ENCODE measurements around the gene DDA1.

DDA1 gene

DNA sequence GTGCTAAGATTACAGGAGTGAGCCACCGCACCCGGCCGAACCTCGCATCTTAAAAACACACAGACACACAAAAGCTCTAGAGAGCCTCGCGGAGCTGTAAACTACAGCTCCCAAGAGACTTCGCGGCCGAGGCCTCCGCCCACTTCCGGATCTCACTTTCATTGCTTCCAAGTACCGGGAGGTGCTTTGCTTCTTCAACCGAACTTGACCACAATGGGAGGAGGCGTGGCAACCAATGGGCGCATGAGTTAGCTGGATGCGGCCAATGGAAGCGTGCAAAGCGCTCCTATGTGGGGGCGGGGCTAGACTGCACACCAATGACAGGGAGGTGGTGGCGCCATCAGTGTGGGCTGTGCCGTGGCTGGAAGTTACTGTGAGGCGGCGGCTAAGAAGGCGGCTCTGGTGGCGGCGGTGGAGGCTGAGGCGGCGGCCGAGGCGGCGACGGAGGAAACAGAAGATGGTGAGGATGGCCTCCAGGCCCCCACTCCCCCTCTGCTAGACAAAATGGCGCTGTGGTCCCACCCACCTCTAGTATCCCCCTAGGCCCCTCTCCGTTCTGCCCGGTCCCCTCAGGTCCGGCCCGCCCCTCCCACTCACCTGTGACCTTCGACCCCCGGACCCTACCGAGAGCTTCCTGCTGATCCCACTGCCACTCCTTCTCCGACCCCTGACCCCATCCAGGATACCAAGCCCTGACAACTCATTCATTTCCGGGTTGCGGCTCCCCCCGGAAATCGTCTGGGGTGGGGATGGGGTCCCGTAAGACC is at the start of gene DDA1 (continued):
- TF ChIP-seq, protein P1, sequence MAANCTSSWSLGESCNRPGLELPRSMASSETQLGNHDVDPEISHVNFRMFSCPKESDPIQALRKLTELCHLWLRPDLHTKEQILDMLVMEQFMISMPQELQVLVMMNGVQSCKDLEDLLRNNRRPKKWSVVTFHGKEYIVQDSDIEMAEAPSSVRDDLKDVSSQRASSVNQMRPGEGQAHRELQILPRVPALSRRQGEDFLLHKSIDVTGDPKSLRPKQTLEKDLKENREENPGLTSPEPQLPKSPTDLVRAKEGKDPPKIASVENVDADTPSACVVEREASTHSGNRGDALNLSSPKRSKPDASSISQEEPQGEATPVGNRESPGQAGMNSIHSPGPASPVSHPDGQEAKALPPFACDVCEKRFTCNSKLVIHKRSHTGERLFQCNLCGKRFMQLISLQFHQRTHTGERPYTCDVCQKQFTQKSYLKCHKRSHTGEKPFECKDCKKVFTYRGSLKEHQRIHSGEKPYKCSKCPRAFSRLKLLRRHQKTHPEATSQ (tag by site-specific recombination; IDR thresholded peaks at IDR 0.05): 0 out of 2 replicates have a peak, but pooled peaks have one; percentile 44
- no peak for TF ChIP-seq ZNF138 (tag by site-specific recombination; IDR thresholded peaks at IDR 0.05; ENCODE audit: borderline replicate concordance)
- peak; percentile 34; the same call in 1 of the 2 replicates for TF ChIP-seq ZBTB21 (tag by site-specific recombination; IDR thresholded peaks at IDR 0.05)
- TF ChIP-seq, protein P2, sequence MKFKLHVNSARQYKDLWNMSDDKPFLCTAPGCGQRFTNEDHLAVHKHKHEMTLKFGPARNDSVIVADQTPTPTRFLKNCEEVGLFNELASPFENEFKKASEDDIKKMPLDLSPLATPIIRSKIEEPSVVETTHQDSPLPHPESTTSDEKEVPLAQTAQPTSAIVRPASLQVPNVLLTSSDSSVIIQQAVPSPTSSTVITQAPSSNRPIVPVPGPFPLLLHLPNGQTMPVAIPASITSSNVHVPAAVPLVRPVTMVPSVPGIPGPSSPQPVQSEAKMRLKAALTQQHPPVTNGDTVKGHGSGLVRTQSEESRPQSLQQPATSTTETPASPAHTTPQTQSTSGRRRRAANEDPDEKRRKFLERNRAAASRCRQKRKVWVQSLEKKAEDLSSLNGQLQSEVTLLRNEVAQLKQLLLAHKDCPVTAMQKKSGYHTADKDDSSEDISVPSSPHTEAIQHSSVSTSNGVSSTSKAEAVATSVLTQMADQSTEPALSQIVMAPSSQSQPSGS (tag by site-specific recombination; IDR thresholded peaks at IDR 0.05; ENCODE audit: low read depth): no peak
- TF ChIP-seq, protein P3, sequence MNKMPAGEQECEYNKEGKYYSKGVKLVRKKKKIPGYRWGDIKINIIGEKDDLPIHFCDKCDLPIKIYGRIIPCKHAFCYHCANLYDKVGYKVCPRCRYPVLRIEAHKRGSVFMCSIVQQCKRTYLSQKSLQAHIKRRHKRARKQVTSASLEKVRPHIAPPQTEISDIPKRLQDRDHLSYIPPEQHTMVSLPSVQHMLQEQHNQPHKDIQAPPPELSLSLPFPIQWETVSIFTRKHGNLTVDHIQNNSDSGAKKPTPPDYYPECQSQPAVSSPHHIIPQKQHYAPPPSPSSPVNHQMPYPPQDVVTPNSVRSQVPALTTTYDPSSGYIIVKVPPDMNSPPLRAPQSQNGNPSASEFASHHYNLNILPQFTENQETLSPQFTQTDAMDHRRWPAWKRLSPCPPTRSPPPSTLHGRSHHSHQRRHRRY (tag by site-specific recombination; IDR thresholded peaks at IDR 0.05): no peak
- TF ChIP-seq, protein P4, sequence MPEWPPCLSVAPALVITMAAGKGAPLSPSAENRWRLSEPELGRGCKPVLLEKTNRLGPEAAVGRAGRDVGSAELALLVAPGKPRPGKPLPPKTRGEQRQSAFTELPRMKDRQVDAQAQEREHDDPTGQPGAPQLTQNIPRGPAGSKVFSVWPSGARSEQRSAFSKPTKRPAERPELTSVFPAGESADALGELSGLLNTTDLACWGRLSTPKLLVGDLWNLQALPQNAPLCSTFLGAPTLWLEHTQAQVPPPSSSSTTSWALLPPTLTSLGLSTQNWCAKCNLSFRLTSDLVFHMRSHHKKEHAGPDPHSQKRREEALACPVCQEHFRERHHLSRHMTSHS (tag by site-specific recombination; IDR thresholded peaks at IDR 0.05): no peak
- TF ChIP-seq BCL11B (tag by site-specific recombination; IDR thresholded peaks at IDR 0.05; ENCODE audit: low read depth): peak; percentile 92
- TF ChIP-seq KLF10 (tag by site-specific recombination; IDR thresholded peaks at IDR 0.05): peak; percentile 93
- TF ChIP-seq, protein P5, sequence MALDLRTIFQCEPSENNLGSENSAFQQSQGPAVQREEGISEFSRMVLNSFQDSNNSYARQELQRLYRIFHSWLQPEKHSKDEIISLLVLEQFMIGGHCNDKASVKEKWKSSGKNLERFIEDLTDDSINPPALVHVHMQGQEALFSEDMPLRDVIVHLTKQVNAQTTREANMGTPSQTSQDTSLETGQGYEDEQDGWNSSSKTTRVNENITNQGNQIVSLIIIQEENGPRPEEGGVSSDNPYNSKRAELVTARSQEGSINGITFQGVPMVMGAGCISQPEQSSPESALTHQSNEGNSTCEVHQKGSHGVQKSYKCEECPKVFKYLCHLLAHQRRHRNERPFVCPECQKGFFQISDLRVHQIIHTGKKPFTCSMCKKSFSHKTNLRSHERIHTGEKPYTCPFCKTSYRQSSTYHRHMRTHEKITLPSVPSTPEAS (tag by site-specific recombination; IDR thresholded peaks at IDR 0.05): no peak
- no peak for TF ChIP-seq ZNF791 (tag by site-specific recombination; IDR thresholded peaks at IDR 0.05)
- TF ChIP-seq ZNF473 (tag by site-specific recombination; IDR thresholded peaks at IDR 0.05): no peak
- TF ChIP-seq, protein P6, sequence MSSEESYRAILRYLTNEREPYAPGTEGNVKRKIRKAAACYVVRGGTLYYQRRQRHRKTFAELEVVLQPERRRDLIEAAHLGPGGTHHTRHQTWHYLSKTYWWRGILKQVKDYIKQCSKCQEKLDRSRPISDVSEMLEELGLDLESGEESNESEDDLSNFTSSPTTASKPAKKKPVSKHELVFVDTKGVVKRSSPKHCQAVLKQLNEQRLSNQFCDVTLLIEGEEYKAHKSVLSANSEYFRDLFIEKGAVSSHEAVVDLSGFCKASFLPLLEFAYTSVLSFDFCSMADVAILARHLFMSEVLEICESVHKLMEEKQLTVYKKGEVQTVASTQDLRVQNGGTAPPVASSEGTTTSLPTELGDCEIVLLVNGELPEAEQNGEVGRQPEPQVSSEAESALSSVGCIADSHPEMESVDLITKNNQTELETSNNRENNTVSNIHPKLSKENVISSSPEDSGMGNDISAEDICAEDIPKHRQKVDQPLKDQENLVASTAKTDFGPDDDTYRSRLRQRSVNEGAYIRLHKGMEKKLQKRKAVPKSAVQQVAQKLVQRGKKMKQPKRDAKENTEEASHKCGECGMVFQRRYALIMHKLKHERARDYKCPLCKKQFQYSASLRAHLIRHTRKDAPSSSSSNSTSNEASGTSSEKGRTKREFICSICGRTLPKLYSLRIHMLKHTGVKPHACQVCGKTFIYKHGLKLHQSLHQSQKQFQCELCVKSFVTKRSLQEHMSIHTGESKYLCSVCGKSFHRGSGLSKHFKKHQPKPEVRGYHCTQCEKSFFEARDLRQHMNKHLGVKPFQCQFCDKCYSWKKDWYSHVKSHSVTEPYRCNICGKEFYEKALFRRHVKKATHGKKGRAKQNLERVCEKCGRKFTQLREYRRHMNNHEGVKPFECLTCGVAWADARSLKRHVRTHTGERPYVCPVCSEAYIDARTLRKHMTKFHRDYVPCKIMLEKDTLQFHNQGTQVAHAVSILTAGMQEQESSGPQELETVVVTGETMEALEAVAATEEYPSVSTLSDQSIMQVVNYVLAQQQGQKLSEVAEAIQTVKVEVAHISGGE (tag by site-specific recombination; conservative IDR thresholded peaks at IDR 0.05; ENCODE audit: low read depth): no peak
- no peak for TF ChIP-seq ZNF433 (tag by site-specific recombination; IDR thresholded peaks at IDR 0.05; ENCODE audit: low read depth)
- no peak for TF ChIP-seq ZNF175 (tag by site-specific recombination; IDR thresholded peaks at IDR 0.05)
- peak; percentile 91 for TF ChIP-seq YY2 (tag by site-specific recombination; IDR thresholded peaks at IDR 0.05)
- no peak for TF ChIP-seq SCRT2 (tag by site-specific recombination; IDR thresholded peaks at IDR 0.05)
- 0 out of 2 replicates have a peak, but pooled peaks have one; percentile 14 for TF ChIP-seq ZFP69B (tag by site-specific recombination; IDR thresholded peaks at IDR 0.05)
- TF ChIP-seq, protein P7, sequence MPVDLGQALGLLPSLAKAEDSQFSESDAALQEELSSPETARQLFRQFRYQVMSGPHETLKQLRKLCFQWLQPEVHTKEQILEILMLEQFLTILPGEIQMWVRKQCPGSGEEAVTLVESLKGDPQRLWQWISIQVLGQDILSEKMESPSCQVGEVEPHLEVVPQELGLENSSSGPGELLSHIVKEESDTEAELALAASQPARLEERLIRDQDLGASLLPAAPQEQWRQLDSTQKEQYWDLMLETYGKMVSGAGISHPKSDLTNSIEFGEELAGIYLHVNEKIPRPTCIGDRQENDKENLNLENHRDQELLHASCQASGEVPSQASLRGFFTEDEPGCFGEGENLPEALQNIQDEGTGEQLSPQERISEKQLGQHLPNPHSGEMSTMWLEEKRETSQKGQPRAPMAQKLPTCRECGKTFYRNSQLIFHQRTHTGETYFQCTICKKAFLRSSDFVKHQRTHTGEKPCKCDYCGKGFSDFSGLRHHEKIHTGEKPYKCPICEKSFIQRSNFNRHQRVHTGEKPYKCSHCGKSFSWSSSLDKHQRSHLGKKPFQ (tag by site-specific recombination; IDR thresholded peaks at IDR 0.05): peak; percentile 17; the same call in 1 of the 2 replicates
- TF ChIP-seq ZFP3 (tag by site-specific recombination; IDR thresholded peaks at IDR 0.05; ENCODE audit: low read depth): no peak
- TF ChIP-seq ZNF169 (tag by site-specific recombination; IDR thresholded peaks at IDR 0.05): no peak
- TF ChIP-seq, protein P8, sequence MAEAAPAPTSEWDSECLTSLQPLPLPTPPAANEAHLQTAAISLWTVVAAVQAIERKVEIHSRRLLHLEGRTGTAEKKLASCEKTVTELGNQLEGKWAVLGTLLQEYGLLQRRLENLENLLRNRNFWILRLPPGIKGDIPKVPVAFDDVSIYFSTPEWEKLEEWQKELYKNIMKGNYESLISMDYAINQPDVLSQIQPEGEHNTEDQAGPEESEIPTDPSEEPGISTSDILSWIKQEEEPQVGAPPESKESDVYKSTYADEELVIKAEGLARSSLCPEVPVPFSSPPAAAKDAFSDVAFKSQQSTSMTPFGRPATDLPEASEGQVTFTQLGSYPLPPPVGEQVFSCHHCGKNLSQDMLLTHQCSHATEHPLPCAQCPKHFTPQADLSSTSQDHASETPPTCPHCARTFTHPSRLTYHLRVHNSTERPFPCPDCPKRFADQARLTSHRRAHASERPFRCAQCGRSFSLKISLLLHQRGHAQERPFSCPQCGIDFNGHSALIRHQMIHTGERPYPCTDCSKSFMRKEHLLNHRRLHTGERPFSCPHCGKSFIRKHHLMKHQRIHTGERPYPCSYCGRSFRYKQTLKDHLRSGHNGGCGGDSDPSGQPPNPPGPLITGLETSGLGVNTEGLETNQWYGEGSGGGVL (tag by site-specific recombination; IDR thresholded peaks at IDR 0.05): no peak
- no peak for TF ChIP-seq ZNF274 (IDR thresholded peaks at IDR 0.05; ENCODE audit: low read length)
- TF ChIP-seq ZNF274 (tag by site-specific recombination; IDR thresholded peaks at IDR 0.05; ENCODE audit: borderline replicate concordance): no peak
- TF ChIP-seq GFI1B (tag by site-specific recombination; IDR thresholded peaks at IDR 0.05): no peak
- TF ChIP-seq ZNF292 (tag by site-specific recombination; IDR thresholded peaks at IDR 0.05; ENCODE audit: borderline replicate concordance, low read depth): no peak
- TF ChIP-seq WT1 (tag by site-specific recombination; IDR thresholded peaks at IDR 0.05): 0 out of 2 replicates have a peak, but pooled peaks have one; percentile 10

All from HEK293 (cell line).